ENCODE results near the gene AFF3.

DNA sequence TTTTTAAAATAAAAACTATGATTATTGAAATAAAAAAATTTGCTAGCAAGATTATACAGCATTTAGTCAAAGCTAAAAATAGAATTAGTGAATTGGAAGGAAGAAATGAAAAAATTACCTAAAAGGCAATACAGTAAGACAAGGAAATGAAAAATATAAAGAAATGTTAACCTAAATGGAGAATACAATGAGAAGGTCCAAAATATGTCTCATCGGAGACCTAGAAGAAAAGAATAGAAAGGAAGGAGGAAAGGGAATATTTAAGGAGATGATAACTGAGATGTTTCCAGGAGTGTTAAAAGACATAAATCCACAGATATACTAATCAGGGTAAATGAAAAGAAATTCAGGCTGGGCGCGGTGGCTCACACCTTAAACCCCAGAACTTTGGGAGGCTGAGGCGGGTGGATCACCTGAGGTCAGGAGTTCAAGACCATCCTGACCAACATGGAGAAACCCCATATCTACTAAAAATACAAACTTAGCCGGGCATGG lies 78.9 kb downstream of the AFF3 start:
- TF ChIP-seq EGR1 (IDR thresholded peaks at IDR 0.05) (no peak), CEBPB (IDR thresholded peaks at IDR 0.05) (no peak), ZBTB7A (IDR thresholded peaks at IDR 0.05; ENCODE audit: low read depth) (no peak), TAF1 (IDR thresholded peaks at IDR 0.05; ENCODE audit: low read depth) (no peak), RAD21 (IDR thresholded peaks at IDR 0.05; ENCODE audit: low read depth) (no peak)

Data from Ishikawa (cell line).